Kidney (tissue), 14 donors: Measurements from ENCODE around the gene NFKBIB. TPM values are rescaled to one million over a fixed set of nuclear protein-coding genes. Genes with fewer than 3 reads are reported as not detected.
"Not testable (repeated sequence)": the region's sequence is repeated elsewhere in the genome, so short reads cannot be mapped to it uniquely, and the experiment has no call there.

Source experiments
- DNase-seq, 5 donors: peaks; one replicate each; pipeline ENCODE4 v3.0.0-alpha.2; 2013 to 2020
- FAIRE-seq: peaks from 2 replicates; lab custom pipeline; 2012; peaks lifted over from hg19 to GRCh38; lab: Jason Lieb, UNC
- H3K27ac ChIP-seq, 2 donors: one replicate each; pipeline ENCODE4 v1.7.0; 2013; ENCODE audit warnings: low read depth in 2 of 2, low read length in 2 of 2, inconsistent platforms in 1 of 2
- H3K27me3 ChIP-seq: one replicate; pipeline ENCODE4 v1.7.1; 2013; ENCODE audit warnings: low read length, inconsistent platforms; ENCODE audit not compliant: control insufficient read depth, insufficient read depth
- H3K36me3 ChIP-seq, 3 donors: one replicate each; pipeline versions ENCODE4 v1.7.0 to v1.7.1; 2013; ENCODE audit warnings: low read length in 3 of 3, control low read depth in 1 of 3, inconsistent platforms in 1 of 3; ENCODE audit not compliant: insufficient read depth in 3 of 3, control insufficient read depth in 2 of 3
- H3K4me1 ChIP-seq, 3 donors: one replicate each; pipeline versions ENCODE4 v1.7.0 to v1.7.1; 2013; ENCODE audit warnings: low read length in 3 of 3, inconsistent platforms in 1 of 3, low read depth in 1 of 3; ENCODE audit not compliant: control insufficient read depth in 2 of 3, insufficient read depth in 2 of 3
- H3K4me3 ChIP-seq, 3 donors: one replicate each; pipeline versions ENCODE4 v1.7.0 to v1.8.1; 2013; ENCODE audit warnings: low read length in 3 of 3, control low read depth in 1 of 3, inconsistent platforms in 1 of 3
- H3K9ac ChIP-seq, 3 donors: one replicate each; pipeline versions ENCODE4 v1.7.0 to v1.7.1; 2013; ENCODE audit warnings: low read length in 3 of 3, control low read depth in 1 of 3, inconsistent platforms in 1 of 3
- H3K9me3 ChIP-seq, 3 donors: one replicate each; pipeline versions ENCODE4 v1.7.0 to v1.7.1; 2013; ENCODE audit warnings: low read length in 3 of 3, control low read depth in 1 of 3, inconsistent platforms in 1 of 3; ENCODE audit not compliant: control insufficient read depth in 2 of 3, insufficient read depth in 1 of 3
- CTCF ChIP-seq: IDR thresholded peaks from 3 replicates; pipeline ENCODE4 v1.5.1; 2012; ENCODE audit warnings: mild to moderate bottlenecking, moderate library complexity, borderline replicate concordance; ENCODE audit not compliant: insufficient read depth; ENCODE audit errors: extremely low read depth
- intact Hi-C: fragments of 100-400 bp; cut with DNase I; formaldehyde crosslinking; loops from one replicate; pipeline ENCODE4 v1.11.1; 2022
- polyA plus RNA-seq: library from polyadenylated mRNA; stranded (reverse); fragments of 350-450 nt; fragmentation: Illumina TruSeq; extraction: RNeasy Lipid Tissue Mini Kit (QIAGEN cat#74804); gene quantifications from one replicate; pipeline ENCODE4 v1.2.3, GENCODE V29; 2014; ENCODE audit warnings: low read depth, low replicate concordance; ENCODE audit not compliant: insufficient read depth
- total RNA-seq: library from RNA; stranded (reverse); fragmentation: NEBNext Ultra II Directional; extraction: Animal tissue kit (Norgen Biotek cat#: 25700); gene quantifications from one replicate; pipeline ENCODE4 v1.2.1, GENCODE V29; 2021
- donor health status: control.
- donor health status: control.
- donor health status: control.
- donor health status: control.
- donor health status: control.
- donor health status: DM: yes; HTN: yes; CAD: no.
- donor health status: Normal renal cell carcinoma (clear cell type).

Gene NFKBIB
- total and polyA plus RNA-seq, 2 donors from 2014 or later = 23.2 to 37.6 TPM

DNA sequence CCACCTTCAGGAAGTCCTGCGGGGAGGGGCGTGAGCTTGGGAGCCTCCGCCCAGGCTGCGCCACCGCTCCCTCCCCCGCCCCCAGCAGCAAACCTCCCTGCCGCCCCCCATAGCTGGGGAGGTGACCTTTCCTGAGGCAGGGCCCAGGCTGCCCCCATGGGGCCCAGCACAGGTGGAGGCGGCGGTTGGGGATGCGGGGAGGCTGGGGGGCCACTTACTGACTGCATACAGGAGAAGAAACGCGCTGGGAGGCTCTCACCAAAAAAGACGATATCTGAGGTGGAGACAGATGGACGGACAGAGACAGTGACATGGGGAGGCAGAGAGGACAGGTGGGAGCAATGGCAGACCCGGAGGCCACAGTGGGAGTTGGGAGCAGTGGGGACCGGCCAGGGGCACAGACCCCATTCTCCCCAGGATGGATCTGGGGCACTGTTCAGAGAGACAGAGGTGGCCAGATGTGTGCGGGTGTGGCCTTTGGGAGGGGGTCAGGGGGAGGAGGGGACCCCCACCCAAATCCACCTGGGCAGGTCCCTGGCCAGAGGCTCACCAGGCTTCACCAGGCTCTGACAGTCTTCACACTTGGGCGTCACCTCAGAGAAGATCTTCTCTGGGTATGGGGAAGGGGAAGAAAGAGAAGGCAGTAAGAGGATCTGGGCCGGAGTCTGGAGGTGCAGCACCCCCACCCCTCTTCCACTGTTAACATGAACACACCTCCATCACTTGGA, 18.7 kb upstream of the NFKBIB start:
- TF ChIP-seq CTCF = no peak
- H3K9me3 ChIP-seq = no peaks in the 10 kb centered on the region
- intact Hi-C loops = no loop called here
- H3K36me3 ChIP-seq = peaks cover 0 to 8% (median 2%) of the 10 kb centered on the region in 3 donors
- H3K9ac ChIP-seq = no peak overlapping the region
- peaks cover 0 to 4% (median 0%) of the 10 kb centered on the region in 3 donors for H3K4me1 ChIP-seq
- FAIRE-seq (no peak), DNase-seq (no peak)
- H3K4me3 ChIP-seq = no peak overlapping the region
- H3K27ac ChIP-seq = no peak overlapping the region
- H3K27me3 ChIP-seq = no peaks in the 10 kb centered on the region

GRCh38 chr19:38883286-38883685, 16.5 kb upstream of the NFKBIB start:
- no peak overlapping the region for H3K27ac ChIP-seq
- H3K9me3 ChIP-seq = no peaks in the 10 kb centered on the region
- no peak overlapping the region for H3K9ac ChIP-seq
- intact Hi-C loops = no loop called here
- no peak for TF ChIP-seq CTCF
- H3K27me3 ChIP-seq = no peaks in the 10 kb centered on the region
- no peak overlapping the region for H3K4me3 ChIP-seq
- DNase-seq (no peak), FAIRE-seq (no peak)
- no peaks in the 10 kb centered on the region for H3K4me1 ChIP-seq
- peaks cover 0 to 8% (median 2%) of the 10 kb centered on the region in 3 donors for H3K36me3 ChIP-seq

- intact Hi-C loops, H3K27ac ChIP-seq, FAIRE-seq, H3K9me3 ChIP-seq, H3K4me3 ChIP-seq, H3K9ac ChIP-seq, H3K4me1 ChIP-seq, DNase-seq, H3K27me3 ChIP-seq: not testable (repeated sequence)
- H3K36me3 ChIP-seq = peaks cover 0 to 19% (median 13%) of the 10 kb centered on the region in 3 donors
Observed at GRCh38 chr19:38884691-38885090, 15.1 kb upstream of the NFKBIB start.

GRCh38 chr19:38888876-38889275, 10.9 kb upstream of the NFKBIB start:
- FAIRE-seq (no peak), DNase-seq (no peak)
- Histone ChIP-seq H3K4me1 (peaks cover 0 to 2% (median 0%) of the 10 kb centered on the region in 3 donors), H3K9me3 (no peaks in the 10 kb centered on the region), H3K27ac (no peak overlapping the region), H3K4me3 (no peak overlapping the region), H3K36me3 (peaks cover 0 to 23% (median 18%) of the 10 kb centered on the region in 3 donors), H3K27me3 (no peaks in the 10 kb centered on the region), H3K9ac (no peak overlapping the region)
- intact Hi-C loops = no loop called here
- TF ChIP-seq CTCF = no peak
